Mucosa of rectum (tissue), 2 donors: Measurements from ENCODE around the gene C19orf73.
A peak's percentile ranks its signal among the peaks of the same experiment; 100 is the strongest.
"Not testable (repeated sequence)": the region's sequence is repeated elsewhere in the genome, so short reads cannot be mapped to it uniquely, and the experiment has no call there.

Experiments
- H3K27ac ChIP-seq, 2 donors: one replicate each; pipeline ENCODE4 v1.7.0; 2013; ENCODE audit warnings: inconsistent platforms in 2 of 2, low read depth in 2 of 2, low read length in 2 of 2
- H3K27me3 ChIP-seq, 2 donors: one replicate each; pipeline ENCODE4 v1.7.0; 2013; ENCODE audit warnings: low read length in 2 of 2; ENCODE audit not compliant: control insufficient read depth in 2 of 2, insufficient read depth in 2 of 2
- H3K36me3 ChIP-seq, 2 donors: one replicate each; pipeline ENCODE4 v1.7.0; 2013; ENCODE audit warnings: low read length in 2 of 2; ENCODE audit not compliant: control insufficient read depth in 2 of 2, insufficient read depth in 2 of 2
- H3K4me1 ChIP-seq, 2 donors: one replicate each; pipeline ENCODE4 v1.7.0; 2013; ENCODE audit warnings: low read length in 2 of 2, mild to moderate bottlenecking in 1 of 2; ENCODE audit not compliant: control insufficient read depth in 2 of 2, insufficient read depth in 2 of 2
- H3K4me3 ChIP-seq, 2 donors: one replicate each; pipeline ENCODE4 v1.7.0; 2013; ENCODE audit warnings: low read length in 2 of 2
- H3K9ac ChIP-seq, 2 donors: one replicate each; pipeline ENCODE4 v1.7.0; 2013; ENCODE audit warnings: low read length in 2 of 2, low read depth in 1 of 2, mild to moderate bottlenecking in 1 of 2
- H3K9me3 ChIP-seq, 2 donors: one replicate each; pipeline ENCODE4 v1.7.0; 2013; ENCODE audit warnings: low read length in 2 of 2; ENCODE audit not compliant: control insufficient read depth in 2 of 2
- donor health status: healthy.
- donor health status: Normal muscosa, but diverticular disease.

The C19orf73 gene

GRCh38 chr19:49148784-49149651 lies 30.1 kb upstream of the C19orf73 start:
- H3K27ac ChIP-seq = peak overlapping the region; percentile 93 to 97
- peaks cover 38 to 45% of the 10 kb centered on the region in 2 donors for H3K4me1 ChIP-seq

GRCh38 chr19:49148044-49148682 lies 29.2 kb upstream of the C19orf73 start:
- peak overlapping the region; percentile 50 to 72 for H3K9ac ChIP-seq
- no peaks in the 10 kb centered on the region for H3K36me3 ChIP-seq
- H3K27me3 ChIP-seq = no peaks in the 10 kb centered on the region
- no peaks in the 10 kb centered on the region for H3K9me3 ChIP-seq
- H3K4me3 ChIP-seq = peak overlapping the region; percentile 88 to 93
- H3K4me1 ChIP-seq = peaks cover 38 to 45% of the 10 kb centered on the region in 2 donors
- peak overlapping the region; percentile 66 to 97 for H3K27ac ChIP-seq

More at GRCh38 chr19:49148784-49149651, 30.1 kb upstream of the C19orf73 start:
- no peaks in the 10 kb centered on the region for H3K36me3 ChIP-seq
- peak overlapping the region; percentile 88 to 93 for H3K4me3 ChIP-seq
- no peaks in the 10 kb centered on the region for H3K9me3 ChIP-seq
- peak overlapping the region; percentile 82 to 94 for H3K9ac ChIP-seq
- H3K27me3 ChIP-seq = no peaks in the 10 kb centered on the region

GRCh38 chr19:49146408-49146770 lies 27.4 kb upstream of the C19orf73 start:
- not testable (repeated sequence) for H3K27ac ChIP-seq
- peak overlapping the region in 1 of 2 donors; percentile 20 for H3K4me3 ChIP-seq

GRCh38 chr19:49145573-49146407 lies 26.8 kb upstream of the C19orf73 start:
- no peaks in the 10 kb centered on the region for H3K36me3 ChIP-seq
- no peak overlapping the region for H3K9ac ChIP-seq
- H3K27ac ChIP-seq = no peak overlapping the region
- H3K27me3 ChIP-seq = no peaks in the 10 kb centered on the region
- no peaks in the 10 kb centered on the region for H3K9me3 ChIP-seq
- peaks cover 33 to 40% of the 10 kb centered on the region in 2 donors for H3K4me1 ChIP-seq
- peak overlapping the region; percentile 20 to 25 for H3K4me3 ChIP-seq

More at GRCh38 chr19:49146408-49146770, 27.4 kb upstream of the C19orf73 start:
- not testable (repeated sequence) for H3K36me3 ChIP-seq, H3K9ac ChIP-seq, H3K27me3 ChIP-seq, H3K9me3 ChIP-seq
- peaks cover 37 to 46% of the 10 kb centered on the region in 2 donors for H3K4me1 ChIP-seq

- no peaks in the 10 kb centered on the region for H3K27me3 ChIP-seq
- H3K4me1 ChIP-seq = peaks cover 15 to 18% of the 10 kb centered on the region in 2 donors
- no peak overlapping the region for H3K27ac ChIP-seq
- H3K9me3 ChIP-seq = no peaks in the 10 kb centered on the region
- peak overlapping the region; percentile 57 to 71 for H3K4me3 ChIP-seq
- no peaks in the 10 kb centered on the region for H3K36me3 ChIP-seq
- H3K9ac ChIP-seq = no peak overlapping the region
Observed at GRCh38 chr19:49142866-49143335, 24.0 kb upstream of the C19orf73 start.

- Histone ChIP-seq H3K9me3 (no peaks in the 10 kb centered on the region), H3K4me3 (no peak overlapping the region), H3K36me3 (no peaks in the 10 kb centered on the region), H3K27ac (no peak overlapping the region), H3K27me3 (no peaks in the 10 kb centered on the region), H3K9ac (no peak overlapping the region), H3K4me1 (peaks cover 13 to 20% of the 10 kb centered on the region in 2 donors)
Observed at GRCh38 chr19:49141352-49141751, 22.4 kb upstream of the C19orf73 start.

- no peak overlapping the region for H3K27ac ChIP-seq
- no peaks in the 10 kb centered on the region for H3K27me3 ChIP-seq
- H3K4me1 ChIP-seq = peaks cover 9 to 16% of the 10 kb centered on the region in 2 donors
- H3K9me3 ChIP-seq = no peaks in the 10 kb centered on the region
- no peak overlapping the region for H3K4me3 ChIP-seq
- H3K9ac ChIP-seq = no peak overlapping the region
- H3K36me3 ChIP-seq = no peaks in the 10 kb centered on the region
Observed at GRCh38 chr19:49140951-49141350, 22.0 kb upstream of the C19orf73 start.

- Histone ChIP-seq H3K4me1 (peaks cover 3 to 7% of the 10 kb centered on the region in 2 donors), H3K9me3 (no peaks in the 10 kb centered on the region), H3K9ac (no peak overlapping the region), H3K4me3 (no peak overlapping the region), H3K27me3 (no peaks in the 10 kb centered on the region), H3K36me3 (no peaks in the 10 kb centered on the region), H3K27ac (peak overlapping the region; percentile 34 to 52)
Observed at GRCh38 chr19:49136771-49137171, 17.8 kb upstream of the C19orf73 start.

GRCh38 chr19:49135686-49136085 lies 16.7 kb upstream of the C19orf73 start:
- Histone ChIP-seq H3K4me1 (peaks cover 3 to 7% of the 10 kb centered on the region in 2 donors), H3K4me3 (no peak overlapping the region), H3K27ac (peak overlapping the region in 1 of 2 donors; percentile 43), H3K9ac (no peak overlapping the region), H3K9me3 (no peaks in the 10 kb centered on the region), H3K36me3 (no peaks in the 10 kb centered on the region), H3K27me3 (no peaks in the 10 kb centered on the region)
